AG09319 (cell line): ENCODE data around the gene DENND5B.

Experiments
- DNase-seq: peaks from one replicate; pipeline ENCODE4 v3.0.0-alpha.2; 2010; ENCODE audit warnings: low read depth; ENCODE audit errors: extremely low read depth
- TF ChIP-seq, protein P1 (sequence below): IDR thresholded peaks from 2 replicates; pipeline ENCODE4 v1.5.1; 2011; ENCODE audit warnings: low read depth, mild to moderate bottlenecking, inconsistent platforms, low read length, moderate library complexity

Gene DENND5B

DNA sequence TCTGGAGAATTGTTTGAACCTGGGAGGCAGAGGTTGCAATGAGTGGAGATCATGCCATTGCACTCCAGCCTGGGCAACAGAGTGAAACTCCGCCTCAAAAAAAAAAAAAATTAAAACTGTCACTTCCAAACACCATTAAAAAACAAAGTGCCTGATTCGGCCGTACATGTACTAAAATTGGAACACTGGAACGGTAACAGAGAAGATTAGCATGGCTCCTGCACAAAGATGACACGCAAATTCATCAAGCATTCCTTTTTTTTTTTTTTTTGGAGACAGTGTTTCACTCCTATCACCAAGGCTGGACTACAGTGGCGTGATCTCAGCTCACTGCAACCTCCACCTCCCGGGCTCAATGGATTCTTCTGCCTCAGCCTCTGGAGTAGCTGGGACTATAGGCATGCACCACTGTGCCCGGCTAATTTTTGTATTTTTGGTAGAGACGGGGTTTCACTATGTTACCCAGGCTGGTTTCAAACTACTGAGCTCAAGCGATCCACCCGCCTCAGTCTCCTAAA lies 224.8 kb downstream of the DENND5B start:
- DNase-seq = no peak
- TF ChIP-seq, protein P1, sequence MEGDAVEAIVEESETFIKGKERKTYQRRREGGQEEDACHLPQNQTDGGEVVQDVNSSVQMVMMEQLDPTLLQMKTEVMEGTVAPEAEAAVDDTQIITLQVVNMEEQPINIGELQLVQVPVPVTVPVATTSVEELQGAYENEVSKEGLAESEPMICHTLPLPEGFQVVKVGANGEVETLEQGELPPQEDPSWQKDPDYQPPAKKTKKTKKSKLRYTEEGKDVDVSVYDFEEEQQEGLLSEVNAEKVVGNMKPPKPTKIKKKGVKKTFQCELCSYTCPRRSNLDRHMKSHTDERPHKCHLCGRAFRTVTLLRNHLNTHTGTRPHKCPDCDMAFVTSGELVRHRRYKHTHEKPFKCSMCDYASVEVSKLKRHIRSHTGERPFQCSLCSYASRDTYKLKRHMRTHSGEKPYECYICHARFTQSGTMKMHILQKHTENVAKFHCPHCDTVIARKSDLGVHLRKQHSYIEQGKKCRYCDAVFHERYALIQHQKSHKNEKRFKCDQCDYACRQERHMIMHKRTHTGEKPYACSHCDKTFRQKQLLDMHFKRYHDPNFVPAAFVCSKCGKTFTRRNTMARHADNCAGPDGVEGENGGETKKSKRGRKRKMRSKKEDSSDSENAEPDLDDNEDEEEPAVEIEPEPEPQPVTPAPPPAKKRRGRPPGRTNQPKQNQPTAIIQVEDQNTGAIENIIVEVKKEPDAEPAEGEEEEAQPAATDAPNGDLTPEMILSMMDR = no peak

DNA sequence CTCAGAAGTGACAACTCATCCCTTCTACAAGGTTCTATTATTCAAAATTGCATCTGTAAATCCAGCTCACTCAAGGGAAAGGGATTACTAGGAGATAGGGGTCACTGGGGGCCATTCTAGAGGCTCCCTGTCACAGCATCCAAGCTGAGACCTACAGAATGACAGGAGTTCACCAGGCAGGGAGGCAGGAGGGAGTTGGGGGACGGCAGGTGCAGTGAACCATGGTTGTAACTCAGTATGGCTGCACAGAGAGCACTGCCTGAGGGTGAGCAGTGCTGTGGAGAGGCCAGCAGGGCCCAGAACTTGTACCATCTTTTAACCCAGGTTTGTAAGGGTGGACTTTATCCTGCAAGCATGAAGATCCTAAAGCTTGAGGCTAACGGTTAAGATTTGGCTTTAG lies 227.1 kb downstream of the DENND5B start:
- no peak for DNase-seq
- TF ChIP-seq, protein P1 = no peak

DNA sequence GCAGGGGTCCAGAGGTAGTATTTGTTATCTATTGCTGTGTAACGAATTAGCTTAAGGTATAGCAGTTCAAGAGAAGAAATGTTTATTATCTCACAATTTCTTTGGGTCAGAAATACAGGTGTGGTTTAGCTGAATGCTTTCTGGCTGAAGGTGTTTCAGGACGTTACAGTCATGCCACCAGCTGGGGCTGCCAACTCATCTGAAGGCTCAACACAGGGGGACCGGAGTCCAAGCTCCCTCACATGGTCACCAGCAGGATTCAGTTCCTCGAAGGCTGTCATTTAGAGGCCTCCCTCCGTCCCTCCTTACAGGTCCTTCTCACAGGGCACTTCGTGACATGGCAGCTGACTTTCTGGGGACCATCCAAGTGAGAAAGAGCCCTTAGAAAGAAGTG lies 227.5 kb downstream of the DENND5B start:
- DNase-seq = no peak
- TF ChIP-seq, protein P1 = no peak

DNA sequence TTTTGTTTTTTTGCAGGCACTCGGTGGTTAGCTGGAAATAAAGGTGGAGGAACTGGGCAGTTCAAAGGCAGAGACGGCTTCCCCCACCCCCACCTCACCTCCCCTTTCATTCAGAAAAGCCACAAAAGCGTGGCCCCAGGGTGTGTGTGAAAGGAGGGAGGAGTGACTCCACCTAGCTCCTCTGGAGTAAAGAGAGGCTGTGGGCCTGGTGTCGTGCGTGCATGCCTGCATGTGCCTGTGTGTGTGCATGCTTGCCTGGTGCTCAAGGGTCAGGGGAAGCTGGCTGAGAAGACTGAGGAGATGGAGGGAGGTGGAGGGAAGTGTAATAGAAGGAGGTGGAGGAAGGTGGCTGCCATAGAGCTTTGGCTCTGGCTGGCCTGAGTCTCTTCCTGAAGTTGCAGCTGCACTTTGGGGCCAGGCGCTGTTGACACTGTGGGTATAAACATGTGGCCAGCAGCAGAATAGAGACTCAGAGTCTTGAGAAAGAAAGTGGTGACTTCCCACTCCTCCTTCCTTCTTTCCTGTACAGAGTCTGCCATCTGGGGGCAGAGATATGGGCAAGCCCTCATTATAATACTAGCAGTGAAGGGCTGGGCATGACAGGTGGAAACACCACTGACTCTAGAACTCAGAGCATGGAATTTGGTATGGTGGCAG lies 228.0 kb downstream of the DENND5B start:
- TF ChIP-seq, protein P1 = no peak
- no peak for DNase-seq

DNA sequence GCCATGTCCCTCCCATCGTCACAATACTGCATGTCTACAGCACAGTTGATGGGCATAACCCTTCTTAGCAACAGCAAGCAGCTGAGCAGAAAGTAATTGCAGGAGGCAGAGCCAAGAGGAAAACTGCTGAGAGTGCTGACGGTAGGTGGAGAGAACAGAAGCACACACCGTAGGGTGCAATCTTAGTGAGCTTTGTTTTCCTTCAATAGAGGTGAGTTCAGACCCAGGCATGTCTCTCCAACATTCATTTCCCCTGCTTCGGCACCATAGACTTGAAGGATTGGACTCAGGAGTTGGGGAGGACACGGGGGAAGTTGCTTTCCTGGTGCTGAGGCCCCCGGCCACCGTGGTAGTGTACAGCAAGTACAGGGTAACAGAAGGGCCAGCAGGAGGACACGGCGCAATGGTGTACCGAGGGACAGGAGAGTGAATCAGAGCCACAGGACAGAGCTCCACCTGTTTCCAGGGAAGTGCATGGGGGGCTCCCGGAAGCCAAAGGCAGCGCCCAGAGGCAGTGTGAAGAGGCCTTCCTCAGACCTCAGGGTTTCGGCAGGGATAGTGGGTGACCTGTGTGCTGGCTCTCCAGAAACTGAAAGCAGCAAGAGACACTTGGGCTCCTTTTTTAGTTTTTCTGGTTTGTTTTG lies 228.7 kb downstream of the DENND5B start:
- TF ChIP-seq, protein P1 = no peak
- no peak for DNase-seq

DNA sequence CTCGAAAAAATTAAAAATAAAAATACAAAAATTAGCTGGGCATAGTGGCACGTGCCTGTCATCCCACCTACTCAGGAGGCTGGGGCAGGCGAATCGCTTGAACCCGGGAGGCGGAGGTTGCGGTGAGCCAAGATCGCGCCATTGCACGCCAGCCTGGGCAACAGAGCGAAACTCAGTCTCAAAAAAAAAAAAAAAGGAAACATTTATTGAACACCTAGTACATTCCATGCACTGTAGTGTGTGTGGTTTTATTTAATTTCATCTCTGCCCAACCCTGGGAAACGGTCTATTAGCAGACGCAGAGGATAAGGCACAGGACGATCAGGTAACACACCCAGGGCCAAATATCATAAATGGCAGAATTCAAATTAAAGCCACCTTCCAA lies 229.2 kb downstream of the DENND5B start:
- TF ChIP-seq, protein P1 = no peak
- no peak for DNase-seq

DNA sequence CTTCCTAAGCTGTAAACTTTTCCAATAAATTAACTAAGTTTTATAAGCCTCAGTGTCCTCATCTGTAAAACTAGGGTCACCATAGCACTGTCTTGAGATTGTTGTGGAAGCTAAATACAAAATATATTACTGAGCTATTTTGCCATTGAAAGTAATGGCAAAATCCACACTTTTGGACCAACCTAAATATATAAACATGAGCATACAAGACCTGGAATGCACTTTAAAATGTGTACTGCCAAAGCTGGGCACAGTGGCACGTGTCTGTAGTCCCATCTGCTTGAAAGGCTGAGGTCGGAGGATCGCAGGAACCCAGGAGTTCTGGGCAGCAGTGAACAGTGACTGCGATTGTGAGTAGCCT lies 235.2 kb downstream of the DENND5B start:
- no peak for DNase-seq
- TF ChIP-seq, protein P1 = no peak
